WTC11 (cell line): ENCODE measurements around the gene GPAT2. TPM values are rescaled to one million over a fixed set of nuclear protein-coding genes. Genes with fewer than 3 reads are reported as not detected.

Source experiments
- ATAC-seq: fragments of 200-7000 bp; cut with Tn5 transposase; 2 replicates; pipeline ENCODE4 v1.10.0; 2021; ENCODE audit warnings: mild to moderate bottlenecking, moderate library complexity
- CTCF ChIA-PET: fragments of 300-600 bp; sonication (Branson Sonifier 250); formaldehyde crosslinking; loops from one replicate; lab custom pipeline; 2021; ENCODE audit warnings: antibody characterized with exemption; lab: Charles Lee
- POLR2A ChIA-PET: fragments of 350-600 bp; sonication (Branson Sonifier 250); formaldehyde crosslinking; loops from one replicate; lab custom pipeline; 2021; ENCODE audit warnings: antibody characterized with exemption; lab: Charles Lee
- DNase-seq: peaks from one replicate; pipeline ENCODE4 v3.0.0; 2021; ENCODE audit warnings: low spot score
- H3K27ac Mint-ChIP-seq: 2 replicates; pipeline ENCODE4 v1.8.0; 2021; ENCODE audit warnings: mixed read lengths
- H3K27me3 Mint-ChIP-seq: 2 replicates; pipeline ENCODE4 v1.8.0; 2021; ENCODE audit warnings: low read depth, mild to moderate bottlenecking, moderate library complexity, mixed read lengths
- H3K36me3 Mint-ChIP-seq: 2 replicates; pipeline ENCODE4 v1.8.0; 2021; ENCODE audit warnings: mixed read lengths
- H3K4me1 Mint-ChIP-seq: 2 replicates; pipeline ENCODE4 v1.8.0; 2022; ENCODE audit warnings: mixed read lengths
- H3K4me3 Mint-ChIP-seq: 2 replicates; pipeline ENCODE4 v1.8.0; 2021; ENCODE audit warnings: mild to moderate bottlenecking, moderate library complexity, mixed read lengths
- H3K9me3 Mint-ChIP-seq: 2 replicates; pipeline ENCODE4 v1.8.0; 2021; ENCODE audit warnings: mixed read lengths
- AFF4 ChIP-seq: sonication (generic); formaldehyde crosslinking; IDR thresholded peaks from 2 replicates; pipeline ENCODE4 v1.8.1; 2023; ENCODE audit warnings: mild to moderate bottlenecking, missing genetic modification reagents, borderline replicate concordance
- ATF1 ChIP-seq: sonication (generic); formaldehyde crosslinking; IDR thresholded peaks from 2 replicates; pipeline ENCODE4 v1.8.1; 2023; ENCODE audit warnings: mild to moderate bottlenecking, moderate library complexity, missing genetic modification reagents
- CREM ChIP-seq: sonication (generic); formaldehyde crosslinking; IDR thresholded peaks from 2 replicates; pipeline ENCODE4 v1.8.1; 2022; ENCODE audit warnings: mild to moderate bottlenecking, missing genetic modification reagents, moderate library complexity
- ELF4 ChIP-seq: sonication (generic); formaldehyde crosslinking; IDR thresholded peaks from 2 replicates; pipeline ENCODE4 v1.8.1; 2022; ENCODE audit warnings: low read depth, mild to moderate bottlenecking, moderate library complexity, missing genetic modification reagents
- EMX1 ChIP-seq: fragments of 250-450 bp; sonication (Bioruptor Pico); IDR thresholded peaks from 2 replicates; pipeline ENCODE4 v1.8.0; 2021; ENCODE audit warnings: mild to moderate bottlenecking
- ESRRA ChIP-seq: sonication (generic); formaldehyde crosslinking; IDR thresholded peaks from 2 replicates; pipeline ENCODE4 v1.8.1; 2022; ENCODE audit warnings: mild to moderate bottlenecking, missing genetic modification reagents, borderline replicate concordance
- FOXP1 ChIP-seq: sonication (generic); formaldehyde crosslinking; IDR thresholded peaks from 2 replicates; pipeline ENCODE4 v1.8.0; 2022; ENCODE audit warnings: missing genetic modification reagents, mild to moderate bottlenecking, moderate library complexity, borderline replicate concordance
- GABPB1 ChIP-seq: sonication (generic); formaldehyde crosslinking; IDR thresholded peaks from 2 replicates; pipeline ENCODE4 v1.8.1; 2023; ENCODE audit warnings: mild to moderate bottlenecking, missing genetic modification reagents
- HMGA2 ChIP-seq: fragments of 250-450 bp; sonication (Bioruptor Pico); IDR thresholded peaks from 2 replicates; pipeline ENCODE4 v1.4.0; 2021; ENCODE audit warnings: mild to moderate bottlenecking, moderate library complexity
- JAZF1 ChIP-seq: fragments of 250-450 bp; sonication (Bioruptor Pico); IDR thresholded peaks from 2 replicates; pipeline ENCODE4 v1.9.0; 2021; ENCODE audit warnings: moderate library complexity, mild to moderate bottlenecking, inconsistent platforms
- NR1H2 ChIP-seq: sonication (generic); formaldehyde crosslinking; IDR thresholded peaks from 2 replicates; pipeline ENCODE4 v1.9.0; 2021; ENCODE audit warnings: mild to moderate bottlenecking, moderate library complexity, missing genetic modification reagents
- RELA ChIP-seq: sonication (generic); formaldehyde crosslinking; IDR thresholded peaks from 2 replicates; pipeline ENCODE4 v1.8.1; 2022; ENCODE audit warnings: missing genetic modification reagents, mild to moderate bottlenecking, borderline replicate concordance
- SMAD4 ChIP-seq: sonication (generic); formaldehyde crosslinking; IDR thresholded peaks from 2 replicates; pipeline ENCODE4 v1.8.0; 2022; ENCODE audit warnings: mild to moderate bottlenecking, missing genetic modification reagents
- TEAD4 ChIP-seq: sonication (generic); formaldehyde crosslinking; IDR thresholded peaks from 2 replicates; pipeline ENCODE4 v1.8.0; 2022; ENCODE audit warnings: mild to moderate bottlenecking, missing genetic modification reagents
- ZNF138 ChIP-seq: sonication (generic); formaldehyde crosslinking; conservative IDR thresholded peaks from 2 replicates; pipeline ENCODE4 v1.8.1; 2022; ENCODE audit warnings: mild to moderate bottlenecking, moderate library complexity, missing genetic modification reagents
- ZNF416 ChIP-seq: fragments of 250-450 bp; sonication (Bioruptor Pico); IDR thresholded peaks from 2 replicates; pipeline ENCODE4 v1.9.0; 2021; ENCODE audit warnings: mild to moderate bottlenecking, inconsistent platforms
- ZNF423 ChIP-seq: fragments of 250-450 bp; sonication (Bioruptor Pico); IDR thresholded peaks from 2 replicates; pipeline ENCODE4 v2.1.2; 2022; ENCODE audit warnings: mild to moderate bottlenecking, moderate library complexity
- total RNA-seq: library from RNA; stranded (reverse); gene quantifications from 3 replicates; pipeline ENCODE4 v1.2.3, GENCODE V29; 2021
- TF ChIP-seq, protein P1 (sequence below): sonication (generic); formaldehyde crosslinking; IDR thresholded peaks from 2 replicates; pipeline ENCODE4 v1.8.1; 2023; ENCODE audit warnings: mild to moderate bottlenecking, moderate library complexity, missing genetic modification reagents
- TF ChIP-seq, protein P2 (sequence below): sonication (generic); formaldehyde crosslinking; IDR thresholded peaks from 2 replicates; pipeline ENCODE4 v1.8.0; 2022; ENCODE audit warnings: mild to moderate bottlenecking, missing genetic modification reagents
- TF ChIP-seq, protein P3 (sequence below): sonication (generic); formaldehyde crosslinking; IDR thresholded peaks from 2 replicates; pipeline ENCODE4 v1.8.1; 2022; ENCODE audit warnings: mild to moderate bottlenecking, missing genetic modification reagents, moderate library complexity, borderline replicate concordance
- TF ChIP-seq, protein P4 (sequence below): sonication (generic); formaldehyde crosslinking; IDR thresholded peaks from 2 replicates; pipeline ENCODE4 v1.8.1; 2022; ENCODE audit warnings: mild to moderate bottlenecking, moderate library complexity, missing genetic modification reagents
- TF ChIP-seq, protein P5 (sequence below): sonication (generic); formaldehyde crosslinking; IDR thresholded peaks from 2 replicates; pipeline ENCODE4 v1.8.1; 2023; ENCODE audit warnings: mild to moderate bottlenecking, missing genetic modification reagents, moderate library complexity

The GPAT2 gene
- total RNA-seq, 1 experiment from 2014 or later, result 0.20 TPM

DNA sequence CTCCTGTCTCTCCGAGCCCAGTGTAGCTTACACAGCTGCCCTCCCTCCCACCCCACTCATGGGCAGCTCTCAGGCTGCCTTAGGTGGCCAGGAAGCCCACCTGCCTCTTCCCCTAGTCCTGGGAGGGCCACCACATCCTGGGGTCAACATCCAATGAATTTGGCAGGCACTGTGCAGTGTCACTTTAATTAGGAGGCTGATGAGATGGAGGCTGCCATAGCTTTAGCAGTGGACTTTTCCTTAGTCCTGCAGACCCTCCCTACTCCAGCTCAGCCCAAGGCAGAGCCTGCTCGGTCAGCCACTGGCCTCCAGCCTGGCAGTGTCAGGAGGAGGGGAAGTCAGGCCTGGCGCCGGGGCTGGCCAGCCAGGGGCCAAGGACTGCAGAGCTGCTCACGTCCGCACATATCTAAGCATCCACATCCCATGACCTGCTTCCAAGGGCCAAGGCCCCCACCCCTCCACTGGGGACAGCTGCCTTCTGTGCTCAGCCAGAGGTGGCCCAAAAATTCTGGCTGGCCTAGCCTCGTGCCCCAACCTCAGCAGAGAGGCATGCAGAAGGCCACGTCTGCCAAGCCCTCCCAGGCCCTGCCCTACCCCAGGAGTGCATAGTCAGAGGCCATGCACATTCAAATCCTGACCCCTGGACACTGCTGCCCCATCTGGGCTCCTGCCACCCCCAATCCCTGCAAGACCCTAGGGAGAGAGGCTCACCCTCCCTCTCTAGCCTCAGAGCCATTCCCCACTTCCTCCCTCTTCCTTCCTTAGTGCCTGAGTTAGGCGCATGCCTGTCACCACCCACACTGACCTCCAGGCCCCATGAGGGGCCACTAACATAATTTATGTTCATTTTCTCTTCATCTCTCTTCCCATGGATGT is 48.6 kb upstream of the GPAT2 start:
- CTCF ChIA-PET, result interaction anchor here (0.8 to 1.2 kb wide), 3 partner anchors 34 to 91 kb away, joined by 3 to 6 read pairs (median 3); no protein-coding TSS in a partner anchor
- no peak for ATAC-seq

DNA sequence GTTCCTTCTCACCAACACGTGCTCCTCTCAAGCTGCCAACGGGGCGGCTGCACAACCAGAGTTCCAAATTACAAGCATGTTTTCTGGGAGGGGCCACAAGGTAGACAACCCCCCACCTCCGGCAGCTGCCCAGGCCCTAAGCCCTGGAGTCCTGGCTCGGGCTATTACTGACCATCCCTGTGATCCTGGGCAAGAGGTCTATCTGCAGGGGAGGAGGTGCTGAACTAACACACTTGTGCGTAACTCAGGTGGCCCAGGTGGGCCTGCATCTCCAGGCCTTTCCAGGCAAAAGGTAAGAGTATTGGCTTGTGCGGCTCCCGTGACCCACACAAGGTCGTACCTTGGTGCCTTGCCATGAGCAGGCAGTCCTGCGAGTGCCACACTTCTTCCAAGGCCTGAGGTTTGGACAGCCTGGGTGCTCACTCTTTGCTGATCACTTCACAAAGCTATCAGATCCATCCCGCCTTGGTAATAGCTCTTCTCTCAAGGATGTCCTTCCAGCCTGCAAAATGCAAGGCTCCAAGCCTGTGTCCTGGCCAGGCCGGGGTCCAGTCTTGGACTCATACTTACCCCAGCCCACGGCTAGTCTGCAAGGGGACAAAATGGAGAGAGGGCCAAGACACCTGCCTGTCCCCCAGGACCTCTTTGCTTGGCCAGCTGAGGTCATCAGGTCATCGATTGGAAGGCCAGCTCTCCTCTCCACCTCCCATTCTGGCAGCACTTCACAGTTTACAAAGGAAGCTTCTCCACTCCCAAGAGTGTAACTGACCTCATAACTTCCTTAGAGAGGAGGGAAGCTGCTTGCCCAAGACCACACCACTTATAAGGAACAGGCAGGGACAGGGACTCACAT is 47.7 kb upstream of the GPAT2 start:
- Mint-ChIP-seq H3K4me1 (no peaks in the 10 kb centered on the region), H3K4me3 (no peak overlapping the region), H3K9me3 (peaks cover 10% of the 10 kb centered on the region), H3K36me3 (no peaks in the 10 kb centered on the region), H3K27me3 (no peaks in the 10 kb centered on the region), H3K27ac (no peak overlapping the region)
- ATAC-seq (no peak), DNase-seq (no peak)
- ChIA-PET POLR2A (no interaction called here), CTCF (interaction anchor here (0.8 to 1.2 kb wide), 3 partner anchors 34 to 92 kb away, joined by 3 to 6 read pairs (median 3); no protein-coding TSS in a partner anchor)
- no peak for TF ChIP-seq ZNF416
- TF ChIP-seq, protein P1, sequence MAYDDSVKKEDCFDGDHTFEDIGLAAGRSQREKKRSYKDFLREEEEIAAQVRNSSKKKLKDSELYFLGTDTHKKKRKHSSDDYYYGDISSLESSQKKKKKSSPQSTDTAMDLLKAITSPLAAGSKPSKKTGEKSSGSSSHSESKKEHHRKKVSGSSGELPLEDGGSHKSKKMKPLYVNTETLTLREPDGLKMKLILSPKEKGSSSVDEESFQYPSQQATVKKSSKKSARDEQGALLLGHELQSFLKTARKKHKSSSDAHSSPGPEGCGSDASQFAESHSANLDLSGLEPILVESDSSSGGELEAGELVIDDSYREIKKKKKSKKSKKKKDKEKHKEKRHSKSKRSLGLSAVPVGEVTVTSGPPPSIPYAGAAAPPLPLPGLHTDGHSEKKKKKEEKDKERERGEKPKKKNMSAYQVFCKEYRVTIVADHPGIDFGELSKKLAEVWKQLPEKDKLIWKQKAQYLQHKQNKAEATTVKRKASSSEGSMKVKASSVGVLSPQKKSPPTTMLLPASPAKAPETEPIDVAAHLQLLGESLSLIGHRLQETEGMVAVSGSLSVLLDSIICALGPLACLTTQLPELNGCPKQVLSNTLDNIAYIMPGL (CRISPR knock-in tag), result no peak
- TF ChIP-seq RELA, result no peak
- TF ChIP-seq ZNF138 (CRISPR knock-in tag), result no peak
- no peak for TF ChIP-seq ATF1 (CRISPR knock-in tag)
- TF ChIP-seq ESRRA (CRISPR knock-in tag), result no peak
- TF ChIP-seq ELF4 (CRISPR knock-in tag), result no peak
- TF ChIP-seq, protein P2, sequence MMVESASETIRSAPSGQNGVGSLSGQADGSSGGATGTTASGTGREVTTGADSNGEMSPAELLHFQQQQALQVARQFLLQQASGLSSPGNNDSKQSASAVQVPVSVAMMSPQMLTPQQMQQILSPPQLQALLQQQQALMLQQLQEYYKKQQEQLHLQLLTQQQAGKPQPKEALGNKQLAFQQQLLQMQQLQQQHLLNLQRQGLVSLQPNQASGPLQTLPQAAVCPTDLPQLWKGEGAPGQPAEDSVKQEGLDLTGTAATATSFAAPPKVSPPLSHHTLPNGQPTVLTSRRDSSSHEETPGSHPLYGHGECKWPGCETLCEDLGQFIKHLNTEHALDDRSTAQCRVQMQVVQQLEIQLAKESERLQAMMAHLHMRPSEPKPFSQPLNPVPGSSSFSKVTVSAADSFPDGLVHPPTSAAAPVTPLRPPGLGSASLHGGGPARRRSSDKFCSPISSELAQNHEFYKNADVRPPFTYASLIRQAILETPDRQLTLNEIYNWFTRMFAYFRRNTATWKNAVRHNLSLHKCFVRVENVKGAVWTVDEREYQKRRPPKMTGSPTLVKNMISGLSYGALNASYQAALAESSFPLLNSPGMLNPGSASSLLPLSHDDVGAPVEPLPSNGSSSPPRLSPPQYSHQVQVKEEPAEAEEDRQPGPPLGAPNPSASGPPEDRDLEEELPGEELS (CRISPR knock-in tag), result no peak
- no peak for TF ChIP-seq CREM (CRISPR knock-in tag)

More for the DNA sequence above, 48.6 kb upstream of the GPAT2 start:
- Mint-ChIP-seq H3K27ac (no peak overlapping the region), H3K36me3 (no peaks in the 10 kb centered on the region), H3K27me3 (no peaks in the 10 kb centered on the region), H3K4me1 (no peaks in the 10 kb centered on the region), H3K9me3 (peaks cover 10% of the 10 kb centered on the region), H3K4me3 (no peak overlapping the region)
- POLR2A ChIA-PET, result no interaction called here
- peak; percentile 2 for DNase-seq
- no peak for TF ChIP-seq GABPB1 (CRISPR knock-in tag)
- no peak for TF ChIP-seq TEAD4 (CRISPR knock-in tag)
- TF ChIP-seq AFF4 (CRISPR knock-in tag), result no peak
- no peak for TF ChIP-seq SMAD4 (CRISPR knock-in tag)
- TF ChIP-seq NR1H2 (CRISPR knock-in tag), result no peak
- TF ChIP-seq FOXP1, result no peak
- TF ChIP-seq HMGA2, result no peak
- TF ChIP-seq, protein P3, sequence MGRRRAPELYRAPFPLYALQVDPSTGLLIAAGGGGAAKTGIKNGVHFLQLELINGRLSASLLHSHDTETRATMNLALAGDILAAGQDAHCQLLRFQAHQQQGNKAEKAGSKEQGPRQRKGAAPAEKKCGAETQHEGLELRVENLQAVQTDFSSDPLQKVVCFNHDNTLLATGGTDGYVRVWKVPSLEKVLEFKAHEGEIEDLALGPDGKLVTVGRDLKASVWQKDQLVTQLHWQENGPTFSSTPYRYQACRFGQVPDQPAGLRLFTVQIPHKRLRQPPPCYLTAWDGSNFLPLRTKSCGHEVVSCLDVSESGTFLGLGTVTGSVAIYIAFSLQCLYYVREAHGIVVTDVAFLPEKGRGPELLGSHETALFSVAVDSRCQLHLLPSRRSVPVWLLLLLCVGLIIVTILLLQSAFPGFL (CRISPR knock-in tag), result no peak
- TF ChIP-seq, protein P4, sequence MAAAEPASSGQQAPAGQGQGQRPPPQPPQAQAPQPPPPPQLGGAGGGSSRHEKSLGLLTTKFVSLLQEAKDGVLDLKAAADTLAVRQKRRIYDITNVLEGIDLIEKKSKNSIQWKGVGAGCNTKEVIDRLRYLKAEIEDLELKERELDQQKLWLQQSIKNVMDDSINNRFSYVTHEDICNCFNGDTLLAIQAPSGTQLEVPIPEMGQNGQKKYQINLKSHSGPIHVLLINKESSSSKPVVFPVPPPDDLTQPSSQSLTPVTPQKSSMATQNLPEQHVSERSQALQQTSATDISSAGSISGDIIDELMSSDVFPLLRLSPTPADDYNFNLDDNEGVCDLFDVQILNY (CRISPR knock-in tag), result no peak
- TF ChIP-seq, protein P5, sequence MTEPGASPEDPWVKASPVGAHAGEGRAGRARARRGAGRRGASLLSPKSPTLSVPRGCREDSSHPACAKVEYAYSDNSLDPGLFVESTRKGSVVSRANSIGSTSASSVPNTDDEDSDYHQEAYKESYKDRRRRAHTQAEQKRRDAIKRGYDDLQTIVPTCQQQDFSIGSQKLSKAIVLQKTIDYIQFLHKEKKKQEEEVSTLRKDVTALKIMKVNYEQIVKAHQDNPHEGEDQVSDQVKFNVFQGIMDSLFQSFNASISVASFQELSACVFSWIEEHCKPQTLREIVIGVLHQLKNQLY, result no peak
- TF ChIP-seq RELA, result no peak
- no peak for TF ChIP-seq ZNF138 (CRISPR knock-in tag)
- no peak for TF ChIP-seq ZNF423 (CRISPR knock-in tag)
- no peak for TF ChIP-seq JAZF1 (CRISPR knock-in tag)
- TF ChIP-seq EMX1 (CRISPR knock-in tag), result no peak
